Esophagus squamous epithelium (tissue), 4 donors: Measurements from ENCODE around the gene SH3GL2.

Experiments
- POLR2A ChIP-seq, 4 donors: fragments of 450-650 bp; IDR thresholded peaks; one replicate each; pipeline ENCODE4 v1.6.1; 2017; ENCODE audit warnings: antibody characterized with exemption in 4 of 4, mild to moderate bottlenecking in 4 of 4, moderate library complexity in 3 of 4
- TF ChIP-seq, protein P1 (sequence below), 6 experiments: fragments of 450-650 bp in 4 of 6; fragments of 200-600 bp in 2 of 6; sonication (generic) in 2 of 6; IDR thresholded peaks; one replicate each; pipeline ENCODE4 v1.5.1; 2016 to 2019; ENCODE audit warnings: antibody characterized with exemption in 6 of 6, mild to moderate bottlenecking in 4 of 6, moderate library complexity in 4 of 6

DNA sequence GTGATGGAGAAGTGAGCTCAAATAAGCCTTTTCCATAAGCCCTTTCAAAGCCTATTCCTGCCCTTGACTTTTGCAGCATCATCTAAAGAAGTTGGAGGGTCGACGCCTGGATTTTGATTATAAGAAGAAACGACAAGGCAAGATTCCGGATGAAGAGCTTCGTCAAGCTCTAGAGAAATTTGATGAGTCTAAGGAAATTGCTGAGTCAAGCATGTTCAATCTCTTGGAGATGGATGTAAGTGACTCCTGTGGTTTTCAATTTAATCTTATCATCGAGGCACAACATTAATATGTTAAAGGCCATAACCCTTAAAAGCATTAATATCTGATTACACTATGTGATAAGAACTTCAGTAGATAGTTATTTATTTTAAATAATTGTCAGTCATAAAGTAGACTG lies 210.4 kb downstream of the SH3GL2 start:
- TF ChIP-seq POLR2A (IDR thresholded peaks at IDR 0.05) = no peak
- TF ChIP-seq, protein P1, sequence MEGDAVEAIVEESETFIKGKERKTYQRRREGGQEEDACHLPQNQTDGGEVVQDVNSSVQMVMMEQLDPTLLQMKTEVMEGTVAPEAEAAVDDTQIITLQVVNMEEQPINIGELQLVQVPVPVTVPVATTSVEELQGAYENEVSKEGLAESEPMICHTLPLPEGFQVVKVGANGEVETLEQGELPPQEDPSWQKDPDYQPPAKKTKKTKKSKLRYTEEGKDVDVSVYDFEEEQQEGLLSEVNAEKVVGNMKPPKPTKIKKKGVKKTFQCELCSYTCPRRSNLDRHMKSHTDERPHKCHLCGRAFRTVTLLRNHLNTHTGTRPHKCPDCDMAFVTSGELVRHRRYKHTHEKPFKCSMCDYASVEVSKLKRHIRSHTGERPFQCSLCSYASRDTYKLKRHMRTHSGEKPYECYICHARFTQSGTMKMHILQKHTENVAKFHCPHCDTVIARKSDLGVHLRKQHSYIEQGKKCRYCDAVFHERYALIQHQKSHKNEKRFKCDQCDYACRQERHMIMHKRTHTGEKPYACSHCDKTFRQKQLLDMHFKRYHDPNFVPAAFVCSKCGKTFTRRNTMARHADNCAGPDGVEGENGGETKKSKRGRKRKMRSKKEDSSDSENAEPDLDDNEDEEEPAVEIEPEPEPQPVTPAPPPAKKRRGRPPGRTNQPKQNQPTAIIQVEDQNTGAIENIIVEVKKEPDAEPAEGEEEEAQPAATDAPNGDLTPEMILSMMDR (IDR thresholded peaks at IDR 0.05) = no peak
